ENCODE data around the gene KCNIP2. TPM values are rescaled to one million over a fixed set of nuclear protein-coding genes. Genes with fewer than 3 reads are reported as not detected.

The KCNIP2 gene
- total RNA-seq, 1 experiment from 2014 or later: 3.0 TPM

DNA sequence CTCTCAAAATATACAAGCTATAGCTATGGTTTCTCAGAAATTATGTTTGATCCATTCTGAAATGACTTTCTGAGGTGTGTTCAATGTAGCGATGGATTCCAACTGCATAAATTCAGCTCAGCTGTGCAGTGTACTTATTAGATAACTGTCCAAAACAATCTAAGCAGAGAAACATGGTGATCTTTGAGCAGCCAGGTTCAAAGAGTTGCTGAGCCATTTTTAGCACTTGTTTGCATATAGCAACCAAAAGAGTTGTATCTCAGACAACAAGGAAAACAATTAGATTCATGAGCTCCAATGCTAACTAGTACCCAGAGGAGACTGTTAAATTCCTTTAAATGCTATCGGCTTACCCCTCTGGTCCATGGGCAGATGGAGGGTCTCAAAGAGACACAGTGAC lies 15.9 kb upstream of the KCNIP2 start:
- Mint-ChIP-seq H3K4me1 (no peaks in the 10 kb centered on the region), H3K27ac (no peak overlapping the region), H3K9me3 (peaks cover 13 to 17% of the 10 kb centered on the region in 2 experiments), H3K36me3 (ENCODE audit: insufficient read depth in 1 of 3, low read depth in 3 of 3) (peaks cover 8 to 19% (median 15%) of the 10 kb centered on the region in 3 experiments), H3K4me3 (no peak overlapping the region), H3K27me3 (ENCODE audit: low read depth) (no peaks in the 10 kb centered on the region)
- H3K56ac ChIP-seq (ENCODE audit: insufficient read length, low read depth, low read length): no peak overlapping the region
- H4K20me1 ChIP-seq (ENCODE audit: control insufficient read depth, insufficient read depth, insufficient read length): no peaks in the 10 kb centered on the region
- no peaks in the 10 kb centered on the region for H3K9me3 ChIP-seq (ENCODE audit: control insufficient read depth, low read depth, low read length)
- no peak overlapping the region for H3K14ac ChIP-seq (ENCODE audit: insufficient read depth, low read length)
- H2BK20ac ChIP-seq (ENCODE audit: low read depth, low read length, poor library complexity, severe bottlenecking): no peak overlapping the region
- H2BK5ac ChIP-seq (ENCODE audit: insufficient read length, low read length): no peak overlapping the region
- TF ChIP-seq, protein P1, sequence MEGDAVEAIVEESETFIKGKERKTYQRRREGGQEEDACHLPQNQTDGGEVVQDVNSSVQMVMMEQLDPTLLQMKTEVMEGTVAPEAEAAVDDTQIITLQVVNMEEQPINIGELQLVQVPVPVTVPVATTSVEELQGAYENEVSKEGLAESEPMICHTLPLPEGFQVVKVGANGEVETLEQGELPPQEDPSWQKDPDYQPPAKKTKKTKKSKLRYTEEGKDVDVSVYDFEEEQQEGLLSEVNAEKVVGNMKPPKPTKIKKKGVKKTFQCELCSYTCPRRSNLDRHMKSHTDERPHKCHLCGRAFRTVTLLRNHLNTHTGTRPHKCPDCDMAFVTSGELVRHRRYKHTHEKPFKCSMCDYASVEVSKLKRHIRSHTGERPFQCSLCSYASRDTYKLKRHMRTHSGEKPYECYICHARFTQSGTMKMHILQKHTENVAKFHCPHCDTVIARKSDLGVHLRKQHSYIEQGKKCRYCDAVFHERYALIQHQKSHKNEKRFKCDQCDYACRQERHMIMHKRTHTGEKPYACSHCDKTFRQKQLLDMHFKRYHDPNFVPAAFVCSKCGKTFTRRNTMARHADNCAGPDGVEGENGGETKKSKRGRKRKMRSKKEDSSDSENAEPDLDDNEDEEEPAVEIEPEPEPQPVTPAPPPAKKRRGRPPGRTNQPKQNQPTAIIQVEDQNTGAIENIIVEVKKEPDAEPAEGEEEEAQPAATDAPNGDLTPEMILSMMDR (conservative IDR thresholded peaks at IDR 0.05): no peak
- H2BK120ac ChIP-seq (ENCODE audit: low read depth, low read length, poor library complexity, severe bottlenecking): no peak overlapping the region
- no peak overlapping the region for H3K9ac ChIP-seq (ENCODE audit: extremely low read depth, insufficient read length, low read length)
- no peak overlapping the region for H3K4ac ChIP-seq (ENCODE audit: low read depth, low read length)
- no peaks in the 10 kb centered on the region for H3K79me1 ChIP-seq (ENCODE audit: insufficient read depth, low read depth, low read length, poor library complexity, severe bottlenecking)
- no peak overlapping the region for H4K91ac ChIP-seq (ENCODE audit: insufficient read length, low read depth, low read length)
- H2BK12ac ChIP-seq (ENCODE audit: insufficient read length, low read depth, low read length): no peak overlapping the region
- H3K18ac ChIP-seq (ENCODE audit: insufficient read length, low read depth, low read length): no peak overlapping the region
- no CpG with 5 or more reads among the region's 2 CpGs for WGBS (ENCODE audit: extremely low coverage, insufficient read length, low lambda C conversion rate)
- no peak overlapping the region for H2AK5ac ChIP-seq (ENCODE audit: insufficient read length, low read length)
- H3K27ac ChIP-seq (ENCODE audit: insufficient read length, low read depth, low read length): no peak overlapping the region
- no peaks in the 10 kb centered on the region for H3K79me2 ChIP-seq (ENCODE audit: insufficient read depth, low read length)
- H2BK15ac ChIP-seq (ENCODE audit: low read depth, low read length): no peak overlapping the region
- H3T11ph ChIP-seq (ENCODE audit: low read length): no peak overlapping the region
- no peak for DNase-seq
- H4K8ac ChIP-seq (replicated peaks; ENCODE audit: insufficient read length, low read depth, low read length): no peak overlapping the region
- H3K4me1 ChIP-seq (ENCODE audit: insufficient read depth, low read length): no peaks in the 10 kb centered on the region
- H3K23me2 ChIP-seq (ENCODE audit: insufficient read length, low read depth, low read length, poor library complexity, severe bottlenecking): no peaks in the 10 kb centered on the region
- H3K4me2 ChIP-seq (ENCODE audit: insufficient read depth, insufficient read length, low read length): no peak overlapping the region
- H3K27me3 ChIP-seq (ENCODE audit: insufficient read depth, low read length): no peaks in the 10 kb centered on the region
- H4K5ac ChIP-seq (ENCODE audit: insufficient read length, low read depth, low read length): no peak overlapping the region
- no peak overlapping the region for H3K23ac ChIP-seq (ENCODE audit: insufficient read length, low read depth, low read length)
- no peak overlapping the region for H2AFZ ChIP-seq (ENCODE audit: low read length)

Data from H9 (cell line).